SK-N-DZ (cell line): ENCODE data around the gene IRF7.
A peak's percentile ranks its signal among the peaks of the same experiment; 100 is the strongest.
"Not testable (repeated sequence)": the region's sequence is repeated elsewhere in the genome, so short reads cannot be mapped to it uniquely, and the experiment has no call there.

Experiments
- DNase-seq: peaks from one replicate; pipeline ENCODE4 v3.0.0-alpha.2; 2015; ENCODE audit warnings: low spot score

IRF7 gene

DNA sequence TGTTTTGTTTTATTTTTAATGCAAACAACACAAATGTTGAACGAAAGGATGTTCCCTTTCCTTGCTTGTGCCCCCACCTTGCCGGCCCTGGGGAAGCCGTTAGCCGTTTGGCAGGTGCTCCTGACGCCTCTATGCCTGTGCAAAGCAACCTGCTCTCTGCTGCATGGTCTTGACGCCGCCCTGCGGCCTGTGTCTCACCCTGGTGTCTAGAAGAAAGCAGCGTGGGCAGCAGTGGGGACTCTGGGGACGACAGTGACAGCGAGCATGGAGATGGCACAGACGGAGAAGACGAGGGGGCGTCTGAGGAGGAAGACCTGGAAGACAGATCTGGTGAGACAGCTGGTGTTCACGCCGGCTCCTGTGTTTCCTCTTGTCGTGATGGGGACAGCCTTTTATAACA lies 34.0 kb downstream of the IRF7 start:
- DNase-seq: no peak

DNA sequence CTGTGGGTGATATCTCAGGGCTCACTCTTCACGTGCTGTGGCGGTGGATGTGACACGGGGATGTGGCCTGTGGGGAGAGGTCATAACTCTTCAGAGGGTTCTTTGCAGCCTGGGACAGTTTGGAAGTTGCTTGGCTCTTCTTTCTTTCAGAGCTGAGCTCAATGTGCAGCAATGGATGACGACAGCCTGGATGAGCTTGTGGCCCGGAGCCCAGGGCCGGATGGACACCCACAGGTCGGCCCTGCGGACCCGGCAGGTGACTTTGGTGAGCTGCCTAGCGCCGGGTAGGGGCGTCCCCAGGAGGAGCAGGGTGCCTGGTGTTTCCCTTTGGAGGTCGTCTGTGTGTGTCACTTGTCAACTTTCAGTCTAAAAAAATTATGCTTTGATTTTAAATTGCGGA lies 34.4 kb downstream of the IRF7 start:
- no peak for DNase-seq

DNA sequence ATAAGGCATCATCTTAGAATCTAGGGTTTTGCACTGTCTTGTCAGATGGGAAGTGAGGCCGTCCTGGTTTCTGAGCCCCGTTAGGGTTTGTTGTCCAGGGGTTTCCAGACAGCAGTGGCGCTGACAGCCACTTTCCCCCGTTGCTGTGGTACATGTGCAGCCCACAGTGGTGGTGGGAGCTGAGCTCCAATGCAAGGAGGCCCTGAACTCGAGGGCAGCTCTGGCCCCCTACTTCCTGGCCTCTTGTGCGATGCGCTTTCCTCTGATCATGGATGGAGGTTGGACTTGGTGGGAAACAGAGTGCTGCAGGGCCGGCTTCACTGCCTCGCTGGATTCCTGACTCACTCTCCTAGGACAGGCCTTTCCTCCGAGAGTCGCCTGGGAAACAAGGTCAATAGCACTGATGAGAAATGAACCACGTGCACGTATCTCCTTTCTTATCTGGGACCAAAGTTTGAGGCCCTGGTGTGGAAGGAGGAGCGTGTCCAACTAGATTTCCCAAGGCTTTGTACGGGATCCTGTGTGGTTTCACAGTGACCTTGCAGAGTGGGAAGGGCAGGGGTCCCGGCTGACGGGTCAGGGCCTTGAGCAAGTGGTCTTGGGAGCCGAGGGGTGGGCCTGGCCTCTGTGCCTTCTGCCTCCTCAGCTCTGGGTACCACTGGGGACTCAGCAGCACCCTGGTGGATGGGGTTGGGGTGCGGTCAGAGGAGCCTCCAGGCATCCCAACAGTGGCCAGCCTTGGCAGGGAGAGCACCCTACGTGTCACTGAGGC lies 35.7 kb downstream of the IRF7 start:
- DNase-seq: no peak

DNA sequence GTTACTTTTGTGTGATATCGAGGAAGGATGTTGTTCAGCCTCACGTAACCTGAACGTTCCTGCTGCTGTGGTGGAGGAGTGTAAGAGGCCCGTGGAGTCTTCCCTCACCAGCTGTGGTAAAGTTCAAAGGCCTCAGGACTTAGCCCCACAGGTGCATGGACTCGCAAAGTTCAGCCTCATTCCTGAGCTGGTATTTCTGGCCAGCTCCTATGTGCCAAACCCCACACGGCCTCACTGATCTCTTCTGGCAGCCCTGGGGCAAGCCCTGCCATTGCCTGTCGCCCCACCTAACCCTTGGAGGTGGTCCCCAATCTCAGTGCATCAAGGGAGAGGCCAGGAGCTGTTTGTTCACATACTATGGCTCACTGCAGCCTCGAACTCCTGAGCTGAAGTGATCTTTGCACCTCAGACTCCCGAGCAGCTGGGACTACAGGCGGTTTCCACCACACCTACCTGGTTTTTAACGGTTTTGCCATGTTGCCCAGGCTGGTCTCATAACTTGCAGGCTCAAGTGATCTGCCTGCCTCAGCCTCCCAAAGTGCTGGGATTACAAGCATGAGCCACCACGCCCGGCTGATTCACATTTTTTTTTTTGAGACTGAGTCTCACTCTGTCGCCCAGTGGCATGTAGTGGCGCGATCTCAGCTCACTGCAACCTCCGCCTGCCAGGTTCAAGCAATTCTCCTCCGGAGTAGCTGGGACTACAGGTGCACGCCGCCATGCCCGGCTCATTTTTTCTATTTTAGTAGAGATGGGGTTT lies 37.3 kb downstream of the IRF7 start:
- no peak for DNase-seq

DNA sequence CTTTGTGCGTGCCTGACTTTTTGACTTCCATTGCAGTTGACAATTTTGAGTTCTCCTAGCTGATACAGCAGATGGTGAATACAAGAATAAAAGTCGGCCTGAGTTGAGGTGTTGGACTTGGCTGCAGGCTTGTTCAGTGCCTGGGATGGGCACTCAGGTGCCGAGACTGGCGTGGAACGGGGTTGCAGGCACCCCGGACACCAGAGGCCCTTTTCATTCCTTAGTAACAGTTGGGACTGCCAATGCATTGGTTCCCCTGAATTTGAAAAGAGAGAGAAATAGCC lies 38.2 kb downstream of the IRF7 start:
- DNase-seq: no peak

DNA sequence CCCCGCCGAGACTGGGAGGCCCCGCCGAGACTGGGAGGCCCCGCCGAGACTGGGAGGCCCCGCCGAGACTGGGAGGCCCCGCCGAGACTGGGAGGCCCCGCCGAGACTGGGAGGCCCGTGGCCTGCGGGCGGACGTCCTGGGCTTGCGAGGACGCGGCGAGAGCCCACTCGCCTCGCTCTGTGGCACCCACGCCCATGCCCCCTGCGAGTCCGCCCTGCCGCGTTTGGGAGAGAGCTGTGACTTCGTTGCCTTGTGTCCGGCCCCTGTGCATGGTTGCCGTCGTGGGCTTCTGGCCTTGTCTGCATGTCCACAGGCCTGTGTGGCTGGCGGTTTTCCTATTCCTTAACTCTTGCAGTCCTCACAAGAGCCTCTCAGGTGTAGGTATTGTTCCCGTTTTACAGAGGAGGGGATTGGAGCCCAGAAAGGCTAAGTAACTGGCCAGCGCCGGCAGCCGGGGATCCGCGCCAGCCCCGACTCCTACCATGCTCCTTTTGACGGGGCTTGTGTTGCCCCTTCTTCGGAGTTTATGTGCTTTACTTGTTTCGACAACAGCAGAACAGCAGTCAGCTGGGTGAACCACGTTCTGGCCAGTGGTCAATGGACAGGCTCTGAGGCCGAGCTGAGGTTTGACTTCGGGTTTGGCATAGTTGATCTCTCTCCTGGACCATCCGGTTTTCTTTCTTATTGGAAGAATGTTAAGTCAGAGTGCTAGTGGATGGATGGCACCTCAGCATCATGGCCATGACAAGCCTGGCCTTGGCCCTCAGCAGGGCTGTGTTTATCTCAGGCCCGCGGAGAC lies 38.7 kb downstream of the IRF7 start:
- DNase-seq: no peak

DNA sequence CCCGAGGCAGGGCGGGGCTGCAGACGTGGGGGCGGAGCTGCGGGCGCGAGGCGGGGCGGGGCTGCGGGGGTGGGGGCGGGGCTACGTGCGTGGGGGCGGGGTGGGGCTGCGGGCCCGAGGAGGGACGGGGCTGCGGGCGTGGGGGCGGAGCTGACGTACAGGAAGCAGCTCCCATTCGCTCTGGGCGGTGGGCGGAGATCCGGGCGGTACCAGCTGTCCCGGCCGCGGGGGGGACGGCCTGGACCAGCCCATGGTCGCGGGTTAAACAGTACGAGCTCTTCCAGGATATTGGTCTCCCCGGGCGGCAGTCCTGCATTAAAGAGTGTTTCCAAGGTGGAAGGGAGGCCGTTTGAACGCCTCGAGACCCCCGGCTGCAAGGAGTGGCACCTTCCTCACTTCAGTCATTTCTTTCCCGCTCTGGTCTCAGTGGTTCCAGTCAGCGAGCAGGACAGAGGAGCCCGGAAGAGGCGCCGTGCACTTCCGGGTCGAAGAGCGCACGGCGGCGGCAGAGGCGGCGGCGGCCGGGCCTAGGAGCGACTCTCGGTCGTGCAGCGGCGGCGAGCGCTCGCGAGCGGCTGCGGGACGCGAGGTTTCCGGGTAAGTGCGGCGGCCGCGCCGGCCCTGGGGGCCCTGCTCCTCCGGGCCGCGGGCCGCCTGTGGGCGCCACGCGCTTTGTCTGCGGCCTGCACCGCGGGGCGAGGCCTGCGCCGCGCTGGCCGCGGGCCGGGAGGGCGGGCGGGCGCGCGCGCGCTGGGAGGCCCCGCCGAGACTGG lies 39.6 kb downstream of the IRF7 start, which contains the start of gene PHRF1:
Gene PHRF1 (plus strand): TSS at position 475 of the 773 bp plus-strand sequence. CDS start 5,043 bp downstream, outside the sequence.
- peak; percentile 94 for DNase-seq

DNA sequence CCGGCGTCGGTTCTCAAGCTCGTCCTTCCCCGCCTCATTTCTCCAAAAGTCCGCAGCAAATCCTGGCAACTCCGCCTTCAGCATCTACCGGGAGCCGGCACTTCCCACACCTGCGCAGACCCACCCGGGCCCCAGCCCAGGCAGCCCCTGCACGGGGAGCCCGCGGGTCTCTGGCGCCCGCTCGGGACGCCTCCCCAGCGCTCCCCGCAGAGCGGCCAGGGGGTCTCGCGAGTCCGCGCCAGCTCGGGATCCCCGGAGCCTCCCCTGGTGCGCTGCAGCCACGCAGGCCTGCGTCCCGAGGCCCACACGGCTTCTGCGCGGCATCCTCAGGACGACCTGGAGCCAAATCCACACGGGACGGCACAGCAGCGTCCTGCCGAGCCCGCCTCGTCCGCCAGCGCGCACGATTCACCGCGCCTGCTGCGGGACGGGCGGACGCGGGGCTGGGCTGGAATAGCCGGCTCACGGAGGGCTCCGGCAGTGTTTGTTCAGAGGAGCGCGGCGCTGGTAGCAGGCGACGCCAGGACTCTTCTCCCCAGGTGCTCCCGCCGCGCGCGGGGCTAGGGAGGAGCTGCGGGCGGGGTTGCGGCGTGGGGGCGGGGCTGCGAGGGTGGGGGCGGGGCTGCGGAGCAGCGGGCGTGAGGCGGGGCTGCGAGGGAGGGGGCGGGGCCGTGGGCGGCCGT lies 40.3 kb downstream of the IRF7 start:
- DNase-seq: peak; percentile 77

DNA sequence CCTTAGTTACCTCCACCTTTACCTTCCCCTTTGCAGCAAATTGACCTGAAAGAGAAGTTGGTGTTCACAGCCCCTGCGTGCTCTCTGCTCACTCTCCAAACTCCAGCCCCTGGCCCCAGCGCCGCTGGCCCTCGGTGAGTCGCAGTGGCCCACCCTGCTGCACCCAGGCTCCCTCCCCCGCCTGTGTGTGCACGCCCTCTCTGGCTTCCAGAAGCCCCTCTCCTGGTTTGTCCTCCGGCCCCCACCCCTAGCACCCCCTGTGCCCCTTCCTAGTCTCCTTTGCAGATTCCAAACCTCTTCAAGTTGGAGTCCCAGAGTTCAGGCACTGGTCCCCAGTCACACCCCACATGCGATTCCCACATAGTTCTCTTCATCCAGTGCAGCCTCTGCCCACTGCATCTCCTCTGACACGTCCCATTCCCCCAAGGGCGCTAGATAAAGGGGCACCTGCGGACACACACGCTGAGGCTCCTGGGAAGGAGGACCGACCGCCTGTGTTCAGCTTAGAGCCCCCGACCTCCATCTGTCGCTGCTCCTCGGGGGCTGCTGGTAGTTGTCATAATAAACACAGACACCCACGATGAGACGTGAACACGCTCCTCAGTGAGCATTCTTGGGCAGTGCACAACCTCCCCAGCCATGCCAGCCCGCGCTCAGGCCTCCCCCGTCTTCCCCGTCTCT lies 41.0 kb downstream of the IRF7 start:
- DNase-seq: no peak

DNA sequence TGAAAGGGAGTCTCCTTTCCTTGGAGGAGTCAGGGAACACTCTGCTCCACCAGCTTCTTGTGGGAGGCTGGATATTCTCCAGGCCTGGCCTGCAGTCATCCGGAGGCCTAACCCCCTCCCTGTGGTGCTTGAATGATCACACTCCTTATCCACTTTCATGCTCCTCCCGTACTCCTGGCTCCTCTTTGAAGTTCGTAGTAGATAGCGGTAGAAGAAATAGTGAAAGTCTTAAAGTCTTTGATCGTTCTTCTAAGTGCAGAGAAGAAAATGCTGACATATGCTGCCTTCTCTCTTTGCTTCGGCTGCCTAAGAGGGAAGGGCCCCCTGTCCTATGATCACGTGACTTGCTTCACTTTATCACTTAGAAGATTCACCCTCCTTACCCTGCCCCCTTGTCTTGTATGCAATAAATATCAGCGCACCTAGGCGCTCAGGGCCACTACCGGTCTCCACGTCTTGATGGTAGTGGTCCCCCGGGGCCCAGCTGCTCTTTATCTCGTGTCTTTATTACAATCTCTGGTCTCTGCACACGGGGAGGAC lies 41.6 kb downstream of the IRF7 start:
- DNase-seq: not testable (repeated sequence)

DNA sequence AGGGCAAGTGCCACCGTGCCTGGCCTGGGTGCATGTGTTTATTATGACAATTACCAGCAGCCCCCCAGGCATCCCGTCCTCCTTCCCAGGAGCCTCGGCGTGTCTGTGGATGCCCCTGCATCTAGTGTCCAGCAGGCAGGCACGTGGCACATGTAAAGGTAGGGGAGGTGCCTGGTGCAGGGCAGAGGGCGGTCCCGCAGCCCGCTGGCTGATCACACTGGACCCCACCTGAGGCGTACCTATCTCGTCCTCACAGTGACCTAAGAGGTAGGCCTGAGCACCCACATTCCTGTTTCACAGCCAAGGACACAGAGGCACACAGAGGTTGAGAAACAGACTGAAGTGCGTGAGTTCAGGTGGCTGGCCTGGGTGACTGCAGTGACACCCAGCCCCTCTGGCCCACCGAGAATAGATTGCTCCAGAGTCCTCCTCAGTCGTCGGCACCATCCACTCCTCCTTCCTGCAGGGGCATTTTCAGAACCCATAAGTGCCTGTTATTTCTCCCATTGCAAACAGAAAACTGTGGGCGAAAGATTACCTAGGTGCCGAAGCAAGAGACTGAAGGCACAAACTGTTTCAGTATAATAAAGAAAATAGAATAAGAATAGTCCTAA lies 42.5 kb downstream of the IRF7 start:
- no peak for DNase-seq

DNA sequence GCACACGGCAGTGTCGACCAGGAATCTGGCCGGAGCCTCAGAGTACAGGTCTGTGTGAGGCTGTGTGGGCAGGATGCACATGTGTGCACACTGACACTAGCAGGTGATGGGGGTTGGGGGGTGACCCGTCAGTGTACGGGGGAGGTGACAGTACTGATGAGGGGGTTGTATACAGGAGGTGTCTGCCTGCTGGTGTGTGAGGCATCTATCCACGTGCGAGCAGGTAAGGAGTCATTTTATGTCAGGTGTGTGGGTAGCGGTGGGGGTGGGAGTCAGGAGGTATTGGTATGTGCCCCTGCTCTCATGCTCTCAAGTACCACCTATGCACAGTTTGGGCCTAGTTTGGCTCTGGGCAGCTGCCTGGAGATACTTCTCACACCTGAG lies 44.0 kb downstream of the IRF7 start:
- DNase-seq: no peak

DNA sequence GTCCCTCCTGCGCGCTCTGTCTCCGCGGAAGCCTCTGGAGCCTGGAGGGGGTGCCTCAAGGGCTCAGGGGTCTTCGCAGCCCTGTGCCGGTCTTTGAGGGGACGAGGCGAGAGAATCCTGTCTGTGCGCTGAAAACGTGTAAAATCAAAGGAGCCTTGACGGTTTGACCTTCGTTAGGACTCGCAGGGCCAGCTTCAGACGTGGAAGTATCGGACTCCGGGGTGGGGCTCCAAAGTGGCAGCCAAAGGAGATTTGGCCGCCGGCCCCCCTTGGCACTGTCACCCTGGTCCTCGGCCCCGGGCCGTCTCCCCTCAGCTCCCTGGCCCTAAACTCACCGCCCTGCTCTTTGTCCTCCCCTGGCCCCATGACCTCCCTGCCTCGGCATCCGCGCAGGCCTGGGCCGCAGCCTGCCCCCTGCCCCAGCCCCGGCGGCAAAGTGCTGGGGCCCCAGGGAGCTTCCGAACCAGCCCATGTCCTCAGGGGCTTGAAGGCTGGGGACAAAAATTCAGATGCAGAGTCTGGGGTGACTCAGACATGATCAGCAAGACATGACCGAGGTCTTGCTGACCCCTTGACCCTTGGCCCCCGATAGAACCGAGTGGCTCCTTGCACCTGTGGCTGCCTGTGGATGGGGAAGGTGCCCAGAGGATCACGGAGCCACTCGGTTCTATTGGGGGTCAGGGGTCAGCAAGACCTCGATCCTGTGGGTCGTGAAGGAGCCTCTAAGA lies 46.4 kb downstream of the IRF7 start:
- no peak for DNase-seq

DNA sequence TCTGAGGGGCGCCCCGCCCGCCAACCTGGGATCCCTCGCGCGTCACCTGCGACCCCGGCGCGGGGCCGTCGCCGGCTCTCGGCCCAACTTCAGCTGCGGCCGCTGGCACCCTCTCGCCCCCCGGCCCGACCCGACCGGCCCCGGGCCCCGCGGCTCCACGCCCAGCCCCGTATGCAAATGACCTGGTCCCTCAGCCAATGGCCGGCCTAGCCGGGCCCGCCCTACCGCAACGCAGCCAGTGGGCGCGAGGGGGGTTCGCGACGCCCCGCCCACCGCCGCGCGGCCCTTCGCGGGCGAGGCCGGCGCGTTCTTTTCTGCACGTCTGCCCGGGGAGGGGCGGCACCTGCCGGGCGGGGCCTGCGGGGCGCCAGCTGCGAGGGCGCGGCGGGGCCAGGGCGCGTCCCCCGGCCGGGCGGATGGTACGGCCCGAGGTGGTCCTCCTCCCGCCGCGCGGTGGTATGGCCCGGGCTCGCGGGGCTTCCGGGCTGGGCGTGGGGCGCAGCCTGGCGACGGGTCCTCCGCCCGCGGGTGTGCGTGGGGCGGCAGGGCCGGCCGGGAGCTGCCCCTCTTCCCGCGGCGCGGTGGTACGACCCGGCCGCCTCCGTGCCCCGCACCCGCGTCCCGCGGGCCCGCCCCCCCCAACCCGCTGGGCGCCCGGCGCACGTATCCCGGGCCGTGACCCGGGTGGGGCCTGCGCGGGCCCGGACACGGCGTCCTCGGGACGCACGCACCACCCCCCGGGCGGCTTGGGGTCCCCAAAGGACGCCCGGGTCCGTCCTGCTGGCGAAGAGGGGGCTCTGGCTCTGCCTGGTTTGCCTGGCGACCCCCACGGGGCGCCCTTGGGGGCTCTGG lies 47.2 kb downstream of the IRF7 start:
- DNase-seq: peak; percentile 95

DNA sequence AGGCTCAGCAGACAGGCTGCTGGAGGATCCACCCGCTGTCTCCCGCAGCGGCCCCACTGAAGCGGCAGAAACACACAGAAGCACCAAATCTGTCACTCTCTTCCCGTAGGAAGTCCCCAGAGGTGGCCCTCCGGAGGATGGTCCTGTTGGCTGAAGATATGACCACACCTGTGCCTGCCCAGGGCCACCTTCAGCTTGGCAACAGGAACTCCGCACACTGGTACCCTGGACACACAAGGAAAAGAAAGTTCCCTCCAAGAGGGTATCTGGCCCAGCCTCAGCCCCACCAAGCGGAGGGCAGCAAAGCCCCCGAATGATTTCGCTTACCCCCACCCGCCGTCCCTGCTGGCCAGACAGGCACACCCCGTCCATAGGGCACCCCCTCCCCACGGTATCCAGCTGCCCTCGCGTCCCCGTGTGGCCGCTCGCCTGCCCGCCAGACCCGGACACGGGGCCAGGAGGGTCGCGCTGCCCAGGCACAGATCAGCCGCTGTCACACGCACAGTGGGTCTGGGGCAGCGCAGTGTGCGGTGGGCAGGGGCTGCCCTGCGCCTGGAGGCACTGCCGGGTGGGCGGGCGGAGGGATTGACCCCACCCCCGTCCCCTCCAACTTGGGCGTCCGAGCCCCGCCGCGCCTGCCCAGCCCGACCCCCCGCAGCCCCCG lies 48.0 kb downstream of the IRF7 start:
- no peak for DNase-seq

DNA sequence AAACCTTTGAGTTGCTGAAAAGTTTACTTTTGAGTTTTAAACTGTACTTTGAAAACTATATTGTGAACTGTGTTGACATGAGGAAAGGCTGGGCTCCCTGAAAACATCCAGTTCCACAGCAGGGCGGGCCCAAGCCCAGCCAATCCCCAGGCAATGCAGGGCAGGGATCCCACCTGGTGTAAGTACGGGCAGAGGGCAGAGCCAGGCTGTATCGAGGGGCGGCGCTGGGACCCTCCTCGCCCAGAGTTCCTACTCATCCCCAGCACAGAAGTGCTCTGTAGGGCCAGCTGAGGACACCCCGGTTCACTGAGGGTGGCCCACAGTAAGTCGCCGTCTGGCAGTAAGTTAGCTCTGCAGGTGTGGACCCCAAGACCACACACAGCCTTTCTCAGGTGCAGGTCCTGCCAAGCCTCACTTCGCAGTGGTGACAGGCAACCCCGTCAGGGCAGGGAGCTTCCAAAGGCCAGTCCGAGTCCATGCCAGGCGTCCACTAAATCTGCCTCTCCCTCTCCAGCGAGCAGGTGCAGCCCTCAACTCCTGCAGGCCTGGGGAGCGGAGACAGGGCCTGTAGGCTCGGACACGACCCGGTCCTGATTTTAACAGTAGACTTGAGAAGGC lies 48.6 kb downstream of the IRF7 start:
- no peak for DNase-seq

DNA sequence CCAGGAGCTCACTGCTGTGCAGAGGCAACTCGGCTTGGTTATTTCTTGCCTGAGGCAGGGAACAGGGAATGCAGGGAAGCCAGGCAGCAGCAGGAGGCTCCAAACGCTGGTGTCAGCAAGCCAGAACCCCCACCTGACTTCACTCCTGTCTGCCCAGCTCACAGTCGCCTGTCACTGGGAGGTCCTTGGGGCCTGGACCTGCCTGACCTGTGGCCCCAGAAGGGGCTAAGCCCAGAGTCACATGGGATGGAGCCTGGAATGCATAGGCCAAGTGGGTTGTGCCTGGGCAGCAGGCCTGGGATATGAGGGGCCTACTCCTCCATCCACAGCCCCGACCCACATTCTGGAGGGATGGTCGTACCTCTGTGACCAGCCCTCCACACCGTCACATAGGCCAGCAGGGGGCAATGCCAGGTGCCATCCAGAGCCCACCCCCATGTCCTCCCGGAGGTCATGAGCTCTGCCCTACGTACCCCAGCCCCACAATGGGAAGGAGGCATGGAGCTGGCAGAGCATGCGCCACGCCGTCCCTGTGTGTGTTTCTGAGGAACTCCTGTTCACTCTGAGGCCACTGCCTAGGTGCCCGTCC lies 49.7 kb downstream of the IRF7 start:
- no peak for DNase-seq
